ENCODE measurements around the gene ANXA5.

Gene ANXA5

GRCh38 chr4:121693886-121694285 is 2.9 kb downstream of the ANXA5 start:
- H3K4me1 ChIP-seq (ENCODE audit: insufficient read depth, low read length, severe bottlenecking), result peaks cover 23% of the 10 kb centered on the region
- H3K4me3 ChIP-seq (ENCODE audit: low read depth, low read length, poor library complexity, severe bottlenecking), result no peak overlapping the region
- no peak overlapping the region for H2AFZ ChIP-seq (ENCODE audit: low read length)
- H3K36me3 ChIP-seq (ENCODE audit: insufficient read depth, low read length), result no peaks in the 10 kb centered on the region
- TF ChIP-seq EZH2 (IDR thresholded peaks at IDR 0.05; ENCODE audit: borderline replicate concordance, low read length) (no peak), CTCF (IDR thresholded peaks at IDR 0.05; ENCODE audit: low read length) (no peak)
- no peak overlapping the region for H3K27ac ChIP-seq (ENCODE audit: low read depth, low read length, poor library complexity, severe bottlenecking)
- H3K9ac ChIP-seq (ENCODE audit: low read length), result no peak overlapping the region
- H3K9me3 ChIP-seq (ENCODE audit: low read length), result no peaks in the 10 kb centered on the region
- no peaks in the 10 kb centered on the region for H4K20me1 ChIP-seq (ENCODE audit: insufficient read depth, low read length)
- H3K9me2 ChIP-seq (ENCODE audit: low read depth, low read length), result no peaks in the 10 kb centered on the region
- no peaks in the 10 kb centered on the region for H3K27me3 ChIP-seq (ENCODE audit: insufficient read depth, low read length)
- no peak overlapping the region for H3K4me2 ChIP-seq (ENCODE audit: low read length)
- H3F3A ChIP-seq (ENCODE audit: insufficient read depth, low read length), result no peaks in the 10 kb centered on the region
- H3K79me2 ChIP-seq (ENCODE audit: insufficient read depth, low read length), result no peaks in the 10 kb centered on the region; the same call in 1 of the 2 replicates

- Histone ChIP-seq H3K4me1 (ENCODE audit: insufficient read depth, low read length, severe bottlenecking) (peaks cover 23% of the 10 kb centered on the region), H3K36me3 (ENCODE audit: insufficient read depth, low read length) (no peaks in the 10 kb centered on the region), H3K9me3 (ENCODE audit: low read length) (no peaks in the 10 kb centered on the region), H3K9me2 (ENCODE audit: low read depth, low read length) (no peaks in the 10 kb centered on the region), H2AFZ (ENCODE audit: low read length) (no peak overlapping the region), H3K4me2 (ENCODE audit: low read length) (no peak overlapping the region), H4K20me1 (ENCODE audit: insufficient read depth, low read length) (no peaks in the 10 kb centered on the region), H3K4me3 (ENCODE audit: low read depth, low read length, poor library complexity, severe bottlenecking) (no peak overlapping the region), H3F3A (ENCODE audit: insufficient read depth, low read length) (no peaks in the 10 kb centered on the region), H3K79me2 (ENCODE audit: insufficient read depth, low read length) (no peaks in the 10 kb centered on the region; the same call in 1 of the 2 replicates), H3K9ac (ENCODE audit: low read length) (no peak overlapping the region), H3K27me3 (ENCODE audit: insufficient read depth, low read length) (no peaks in the 10 kb centered on the region), H3K27ac (ENCODE audit: low read depth, low read length, poor library complexity, severe bottlenecking) (no peak overlapping the region)
- no peak for TF ChIP-seq CTCF (IDR thresholded peaks at IDR 0.05; ENCODE audit: low read length)
- TF ChIP-seq EZH2 (IDR thresholded peaks at IDR 0.05; ENCODE audit: borderline replicate concordance, low read length), result no peak
Measured at GRCh38 chr4:121693450-121693849, 3.3 kb downstream of the ANXA5 start.

GRCh38 chr4:121692261-121692660 is 4.5 kb downstream of the ANXA5 start:
- H3K9ac ChIP-seq (ENCODE audit: low read length), result no peak overlapping the region
- no peaks in the 10 kb centered on the region; the same call in 1 of the 2 replicates for H3K36me3 ChIP-seq (ENCODE audit: insufficient read depth, low read length)

More at GRCh38 chr4:121692261-121692660, 4.5 kb downstream of the ANXA5 start:
- H2AFZ ChIP-seq (ENCODE audit: low read length), result no peak overlapping the region
- H3K79me2 ChIP-seq (ENCODE audit: insufficient read depth, low read length), result no peaks in the 10 kb centered on the region; the same call in 1 of the 2 replicates
- H3K27ac ChIP-seq (ENCODE audit: low read depth, low read length, poor library complexity, severe bottlenecking), result no peak overlapping the region
- no peak overlapping the region for H3K4me3 ChIP-seq (ENCODE audit: low read depth, low read length, poor library complexity, severe bottlenecking)
- no peaks in the 10 kb centered on the region for H4K20me1 ChIP-seq (ENCODE audit: insufficient read depth, low read length)
- no peaks in the 10 kb centered on the region for H3K9me3 ChIP-seq (ENCODE audit: low read length)
- H3K27me3 ChIP-seq (ENCODE audit: insufficient read depth, low read length), result no peaks in the 10 kb centered on the region
- peaks cover 14% of the 10 kb centered on the region for H3K4me1 ChIP-seq (ENCODE audit: insufficient read depth, low read length, severe bottlenecking)
- no peaks in the 10 kb centered on the region for H3K9me2 ChIP-seq (ENCODE audit: low read depth, low read length)
- H3K4me2 ChIP-seq (ENCODE audit: low read length), result no peak overlapping the region
- no peaks in the 10 kb centered on the region for H3F3A ChIP-seq (ENCODE audit: insufficient read depth, low read length)
- TF ChIP-seq EZH2 (IDR thresholded peaks at IDR 0.05; ENCODE audit: borderline replicate concordance, low read length) (no peak), CTCF (IDR thresholded peaks at IDR 0.05; ENCODE audit: low read length) (no peak)

Data from OCI-LY1 (cell line).